Common myeloid progenitor, CD34-positive (primary cell): Measurements from ENCODE around the gene TNIP1.

Experiments used
- CTCF ChIA-PET: fragments of 350-600 bp; sonication (Branson Sonifier 250); formaldehyde crosslinking; loops from one replicate; lab custom pipeline; 2021; ENCODE audit warnings: antibody characterized with exemption; lab: Charles Lee
- POLR2A ChIA-PET: fragments of 350-600 bp; sonication (Branson Sonifier 250); formaldehyde crosslinking; loops from one replicate; lab custom pipeline; 2021; ENCODE audit warnings: antibody characterized with exemption; lab: Charles Lee
- DNase-seq, 3 donors: peaks; one replicate each; pipeline versions ENCODE4 v3.0.0 to v3.0.0-alpha.2; 2013
- H3K27ac ChIP-seq, 2 experiments: 1 replicate in 1 of 2; 2 replicates in 1 of 2; pipeline ENCODE4 v1.7.0; 2013; ENCODE audit warnings: inconsistent platforms in 2 of 2, low read length in 2 of 2, mild to moderate bottlenecking in 2 of 2, low read depth in 1 of 2, moderate library complexity in 1 of 2; ENCODE audit not compliant: severe bottlenecking in 2 of 2, insufficient read depth in 1 of 2, poor library complexity in 1 of 2
- H3K27me3 ChIP-seq, 5 experiments: replicated peaks in 2 of 5; 1 replicate in 3 of 5; 2 replicates in 2 of 5; pipeline versions ENCODE4 v1.6.1 to v1.7.0; 2013; ENCODE audit warnings: low read length in 4 of 5, mild to moderate bottlenecking in 2 of 5, moderate library complexity in 2 of 5, inconsistent platforms in 1 of 5; ENCODE audit not compliant: insufficient read depth in 5 of 5, control insufficient read depth in 4 of 5
- H3K36me3 ChIP-seq, 4 experiments: 1 replicate in 2 of 4; 2 replicates in 2 of 4; pipeline versions ENCODE4 v1.6.1 to v1.7.0; 2013; ENCODE audit warnings: low read length in 3 of 4, control low read depth in 1 of 4, mild to moderate bottlenecking in 1 of 4; ENCODE audit not compliant: control insufficient read depth in 4 of 4, insufficient read depth in 4 of 4
- H3K4me1 ChIP-seq, 4 experiments: 1 replicate in 3 of 4; 2 replicates in 1 of 4; pipeline versions ENCODE4 v1.6.1 to v1.7.1; 2013; ENCODE audit warnings: low read length in 3 of 4, mild to moderate bottlenecking in 3 of 4, control low read depth in 1 of 4, inconsistent platforms in 1 of 4, moderate library complexity in 1 of 4; ENCODE audit not compliant: control insufficient read depth in 4 of 4, insufficient read depth in 4 of 4; ENCODE audit errors: control extremely low read depth in 1 of 4
- H3K4me3 ChIP-seq, 7 experiments: 1 replicate in 4 of 7; 2 replicates in 3 of 7; pipeline versions ENCODE4 v1.5.1 to v1.7.0; 2013; ENCODE audit warnings: mild to moderate bottlenecking in 7 of 7, low read length in 6 of 7, moderate library complexity in 6 of 7, inconsistent platforms in 2 of 7, low read depth in 2 of 7, control low read depth in 1 of 7; ENCODE audit not compliant: insufficient read depth in 4 of 7, control insufficient read depth in 1 of 7; ENCODE audit errors: extremely low read depth in 1 of 7
- H3K9me3 ChIP-seq, 5 experiments: 1 replicate in 4 of 5; 2 replicates in 1 of 5; pipeline versions ENCODE4 v1.6.1 to v1.7.1; 2013; ENCODE audit warnings: low read length in 4 of 5, mild to moderate bottlenecking in 2 of 5, inconsistent platforms in 1 of 5, low read depth in 1 of 5, moderate library complexity in 1 of 5; ENCODE audit not compliant: control insufficient read depth in 4 of 5, insufficient read depth in 2 of 5; ENCODE audit errors: control extremely low read depth in 1 of 5
- WGBS: methylation state at CpG from one replicate; pipeline ENCODE4 v1.1.5; 2013; ENCODE audit not compliant: insufficient coverage; 5-methylcytosine and 5-hydroxymethylcytosine counted together

Gene TNIP1

DNA sequence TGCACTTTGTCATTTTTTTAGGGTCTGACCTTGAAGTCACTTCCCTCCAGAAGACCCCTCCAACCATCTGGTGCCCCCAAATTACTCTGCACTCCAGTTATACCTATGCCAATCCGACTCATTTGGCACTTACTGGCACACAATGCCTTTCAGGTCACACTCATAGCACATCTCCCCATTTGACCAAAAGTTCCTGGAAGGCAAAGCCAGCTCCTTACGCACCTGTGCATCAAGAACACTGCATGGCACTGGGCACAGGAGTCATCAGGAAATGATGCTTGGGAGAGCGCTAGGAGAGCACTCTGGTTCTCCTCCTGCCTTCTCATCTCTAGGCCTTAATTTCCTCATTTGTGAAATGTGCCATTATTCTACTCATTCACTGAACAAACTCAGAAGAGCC is 2.9 kb downstream of the TNIP1 start:
- peak overlapping the region in 1 of 2 experiments; percentile 50 for H3K27ac ChIP-seq
- 100% methylated on average over 3 of the region's 3 CpGs for WGBS
- H3K36me3 ChIP-seq, result peaks cover 0 to 25% (median 14%) of the 10 kb centered on the region in 4 experiments
- peaks cover 18 to 55% (median 47%) of the 10 kb centered on the region in 4 experiments for H3K4me1 ChIP-seq
- H3K4me3 ChIP-seq, result no peak overlapping the region
- POLR2A ChIA-PET, result interaction anchor here (0.6 to 1.0 kb wide), 2 partner anchors 9 to 21 kb away, joined by 3 read pairs; no protein-coding TSS in a partner anchor
- H3K27me3 ChIP-seq, result no peaks in the 10 kb centered on the region
- no peaks in the 10 kb centered on the region for H3K9me3 ChIP-seq
- CTCF ChIA-PET, result interaction anchor here (1.0 to 45.7 kb wide), 5 partner anchors 8 to 35 kb away, joined by 3 to 1757 read pairs (median 5); no protein-coding TSS in a partner anchor
- no peak for DNase-seq

DNA sequence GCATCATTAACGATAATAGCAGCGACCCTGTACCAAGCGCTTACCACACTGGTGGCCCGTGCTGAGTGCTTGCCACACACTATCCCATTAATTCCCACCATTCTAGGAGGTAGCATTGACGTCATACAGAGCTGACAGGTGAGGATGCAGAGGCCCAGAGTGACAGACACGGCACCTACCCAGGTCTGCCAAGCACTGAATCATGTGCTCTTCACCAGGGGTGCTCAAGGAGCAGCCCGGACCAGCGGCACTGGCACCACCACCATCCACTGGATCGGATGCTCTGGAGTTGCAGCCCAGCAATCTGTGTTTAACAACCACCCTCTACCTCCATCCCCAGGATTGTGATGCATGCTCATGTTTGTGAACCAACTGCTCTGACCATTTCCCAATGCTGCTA is 3.4 kb downstream of the TNIP1 start:
- no peak overlapping the region for H3K27ac ChIP-seq

DNA sequence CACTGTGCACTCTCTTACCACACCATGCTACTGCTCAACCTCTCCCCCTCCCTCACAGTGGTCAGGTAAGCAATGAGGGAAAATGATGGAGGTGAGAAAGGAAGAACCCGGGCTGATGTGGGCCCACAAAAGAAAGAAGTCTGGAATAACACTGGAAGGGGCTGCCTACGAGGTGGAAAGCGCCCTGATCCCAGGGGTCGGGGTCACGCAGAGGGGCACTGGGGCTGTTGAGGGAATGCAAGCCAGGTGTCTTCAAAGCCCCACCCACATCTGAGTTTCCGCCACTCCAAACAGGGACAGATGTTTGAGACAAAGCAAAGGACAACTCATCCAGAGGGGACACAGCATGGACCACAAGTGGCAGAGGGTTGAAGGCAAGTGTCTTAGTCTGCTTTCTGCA is 4.2 kb downstream of the TNIP1 start:
- H3K27ac ChIP-seq, result no peak overlapping the region
- H3K36me3 ChIP-seq, result peaks cover 0 to 33% (median 17%) of the 10 kb centered on the region in 4 experiments
- peaks cover 14 to 41% (median 35%) of the 10 kb centered on the region in 4 experiments for H3K4me1 ChIP-seq
- no peak overlapping the region for H3K4me3 ChIP-seq
- H3K27me3 ChIP-seq, result no peaks in the 10 kb centered on the region
- 94% methylated on average over 5 of the region's 6 CpGs for WGBS
- POLR2A ChIA-PET, result no interaction called here
- no peak for DNase-seq
- CTCF ChIA-PET, result interaction anchor here (0.9 to 45.7 kb wide), 6 partner anchors 8 to 37 kb away, joined by 3 to 1757 read pairs (median 4); no protein-coding TSS in a partner anchor
- no peaks in the 10 kb centered on the region for H3K9me3 ChIP-seq

More for the DNA sequence above, 3.4 kb downstream of the TNIP1 start:
- 97% methylated on average over 9 of the region's 9 CpGs for WGBS
- Histone ChIP-seq H3K36me3 (peaks cover 0 to 27% (median 14%) of the 10 kb centered on the region in 4 experiments), H3K4me1 (peaks cover 18 to 49% (median 42%) of the 10 kb centered on the region in 4 experiments), H3K4me3 (no peak overlapping the region), H3K9me3 (no peaks in the 10 kb centered on the region), H3K27me3 (no peaks in the 10 kb centered on the region)
- CTCF ChIA-PET, result interaction anchor here (1.6 to 45.7 kb wide), 2 partner anchors 9 to 36 kb away, joined by 3 to 1757 read pairs; no protein-coding TSS in a partner anchor
- POLR2A ChIA-PET, result interaction anchor here (1.0 kb wide), 1 partner anchor 10 kb away, joined by 3 read pairs; no protein-coding TSS in a partner anchor
- no peak for DNase-seq

DNA sequence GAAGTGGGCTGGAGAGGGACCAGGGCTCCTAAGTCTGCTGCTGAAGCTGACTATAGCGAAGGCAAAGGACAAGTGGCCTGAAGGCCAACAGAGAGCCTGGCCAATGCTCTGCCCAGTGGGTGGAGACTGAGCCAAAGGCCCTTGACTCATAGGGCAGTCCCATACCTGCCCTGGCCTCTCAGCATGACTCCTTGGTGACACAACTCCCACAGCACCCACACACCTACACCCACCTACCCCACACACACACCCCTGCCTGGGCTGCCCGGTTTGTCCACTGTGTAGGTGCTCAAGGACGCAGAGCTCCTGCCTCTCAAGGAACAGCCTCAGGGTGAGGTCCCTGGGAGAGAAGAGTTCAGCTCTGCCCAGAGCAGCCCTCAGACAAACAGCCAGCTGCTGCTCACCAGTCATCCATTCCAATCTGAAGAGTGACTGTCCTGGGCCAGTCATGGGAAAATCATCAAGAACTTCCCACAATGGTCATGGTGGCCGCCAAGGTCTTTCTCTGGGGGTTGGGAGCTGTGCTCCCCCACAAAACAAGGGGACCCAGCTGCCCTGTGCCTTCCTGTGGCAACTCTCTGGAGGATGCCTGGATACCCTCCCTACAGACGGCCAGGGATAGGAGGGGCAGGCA is 5.0 kb downstream of the TNIP1 start:
- CTCF ChIA-PET, result interaction anchor here (0.7 to 45.7 kb wide), 8 partner anchors 10 to 38 kb away, joined by 3 to 1757 read pairs (median 4); no protein-coding TSS in a partner anchor
- Histone ChIP-seq H3K27me3 (no peaks in the 10 kb centered on the region), H3K9me3 (no peaks in the 10 kb centered on the region), H3K27ac (no peak overlapping the region), H3K36me3 (peaks cover 0 to 38% (median 20%) of the 10 kb centered on the region in 4 experiments), H3K4me1 (peaks cover 11 to 41% (median 31%) of the 10 kb centered on the region in 4 experiments), H3K4me3 (no peak overlapping the region)
- POLR2A ChIA-PET, result no interaction called here
- DNase-seq, result no peak
- 100% methylated on average over 4 of the region's 5 CpGs for WGBS

DNA sequence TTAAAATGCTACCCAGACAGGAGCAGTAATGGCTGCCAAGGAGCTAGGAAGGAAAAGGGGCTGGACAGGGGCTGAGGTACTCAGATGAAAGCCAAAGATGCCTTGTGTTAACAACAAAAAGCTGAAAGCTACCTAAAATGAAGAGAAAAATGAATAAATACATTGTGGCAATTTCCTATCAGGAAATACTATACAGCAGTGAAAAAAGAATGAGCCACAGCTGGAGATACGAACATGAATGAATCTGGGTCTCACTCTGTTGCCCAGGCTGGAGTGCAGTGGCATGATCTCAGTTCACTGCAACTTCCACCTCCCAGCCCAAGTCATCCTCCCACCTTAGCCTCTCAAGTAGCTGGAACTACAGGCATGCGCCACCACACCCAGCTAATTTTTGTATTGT is 6.3 kb downstream of the TNIP1 start:
- Histone ChIP-seq H3K4me3 (no peak overlapping the region), H3K36me3 (peaks cover 0 to 49% (median 20%) of the 10 kb centered on the region in 4 experiments), H3K27ac (no peak overlapping the region), H3K4me1 (peaks cover 4 to 46% (median 27%) of the 10 kb centered on the region in 4 experiments), H3K27me3 (no peaks in the 10 kb centered on the region), H3K9me3 (no peaks in the 10 kb centered on the region)
- WGBS, result 100% methylated on average over 1 of the region's 2 CpGs
- no peak for DNase-seq
- POLR2A ChIA-PET, result no interaction called here
- CTCF ChIA-PET, result interaction anchor here (0.6 to 45.7 kb wide), 8 partner anchors 9 to 164 kb away, joined by 3 to 1757 read pairs (median 4); no protein-coding TSS in a partner anchor

DNA sequence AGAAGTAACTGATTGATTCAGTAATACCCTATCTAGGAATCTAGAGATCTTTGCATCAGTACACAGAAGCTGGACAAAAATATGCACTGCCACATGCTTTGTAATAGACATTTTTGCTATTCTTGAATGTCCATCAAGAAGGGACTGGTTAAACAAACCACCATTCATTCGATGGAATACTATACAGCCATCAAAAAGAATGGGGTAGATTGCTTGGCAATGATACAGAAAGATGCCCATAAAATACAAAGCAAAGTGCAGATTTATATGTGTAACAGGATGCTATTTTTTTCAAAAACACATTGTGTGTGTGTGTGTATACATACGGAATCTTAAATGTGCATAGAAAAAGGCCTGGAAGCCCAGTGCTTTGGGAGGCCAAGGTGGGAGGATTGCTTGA is 7.6 kb downstream of the TNIP1 start:
- Histone ChIP-seq H3K4me3 (no peak overlapping the region), H3K4me1 (peaks cover 8 to 46% (median 27%) of the 10 kb centered on the region in 4 experiments), H3K9me3 (no peaks in the 10 kb centered on the region), H3K36me3 (peaks cover 0 to 44% (median 18%) of the 10 kb centered on the region in 4 experiments), H3K27ac (no peak overlapping the region), H3K27me3 (no peaks in the 10 kb centered on the region)
- 100% methylated on average over 1 of the region's 2 CpGs for WGBS
- no peak for DNase-seq
- CTCF ChIA-PET, result interaction anchor here (1.0 to 45.7 kb wide), 6 partner anchors 10 to 40 kb away, joined by 3 to 1757 read pairs (median 6); no protein-coding TSS in a partner anchor
- POLR2A ChIA-PET, result interaction anchor here (0.5 kb wide), 1 partner anchor 29 kb away, joined by 4 read pairs; no protein-coding TSS in a partner anchor
